H1 (cell line): ENCODE measurements around the gene LYPD6B.

Experiments
- CREB1 ChIP-seq: IDR thresholded peaks from 2 replicates; pipeline ENCODE4 v1.6.1; 2012; ENCODE audit warnings: inconsistent platforms
- POLR2AphosphoS5 ChIP-seq: IDR thresholded peaks from 2 replicates; pipeline ENCODE4 v1.6.1; 2011; ENCODE audit warnings: low read depth, low read length

DNA sequence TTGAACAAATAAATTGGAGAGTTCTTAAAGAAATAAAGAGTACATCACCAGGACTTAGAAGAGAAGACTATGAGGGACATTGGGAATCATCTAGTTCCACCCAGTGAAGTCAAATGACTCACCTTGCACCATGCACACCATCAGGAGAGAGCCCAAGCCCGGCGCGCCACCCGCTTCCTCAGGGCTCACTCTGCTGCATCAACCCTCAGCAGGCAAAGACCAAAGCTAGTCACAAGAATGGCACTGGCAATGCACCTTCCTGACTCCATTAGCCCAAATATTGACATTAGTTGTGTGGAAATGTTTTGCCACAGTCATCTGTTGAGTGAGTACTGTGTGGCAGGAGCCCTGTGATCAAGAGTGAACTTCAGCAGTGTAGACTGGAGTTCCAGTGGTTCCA lies 7.1 kb upstream of the LYPD6B start:
- no peak for TF ChIP-seq POLR2AphosphoS5
- no peak for TF ChIP-seq CREB1
